Cerebellar cortex (tissue), 1 donor: ENCODE measurements around the gene EGLN1.
A peak's percentile ranks its signal among the peaks of the same experiment; 100 is the strongest.

Experiments
- DNase-seq: peaks from one replicate; pipeline ENCODE4 v3.0.0-alpha.2; 2015; ENCODE audit warnings: low spot score

EGLN1 gene

GRCh38 chr1:231421546-231421970 is 529 bp downstream of the EGLN1 start:
- peak; percentile 22 for DNase-seq

DNA sequence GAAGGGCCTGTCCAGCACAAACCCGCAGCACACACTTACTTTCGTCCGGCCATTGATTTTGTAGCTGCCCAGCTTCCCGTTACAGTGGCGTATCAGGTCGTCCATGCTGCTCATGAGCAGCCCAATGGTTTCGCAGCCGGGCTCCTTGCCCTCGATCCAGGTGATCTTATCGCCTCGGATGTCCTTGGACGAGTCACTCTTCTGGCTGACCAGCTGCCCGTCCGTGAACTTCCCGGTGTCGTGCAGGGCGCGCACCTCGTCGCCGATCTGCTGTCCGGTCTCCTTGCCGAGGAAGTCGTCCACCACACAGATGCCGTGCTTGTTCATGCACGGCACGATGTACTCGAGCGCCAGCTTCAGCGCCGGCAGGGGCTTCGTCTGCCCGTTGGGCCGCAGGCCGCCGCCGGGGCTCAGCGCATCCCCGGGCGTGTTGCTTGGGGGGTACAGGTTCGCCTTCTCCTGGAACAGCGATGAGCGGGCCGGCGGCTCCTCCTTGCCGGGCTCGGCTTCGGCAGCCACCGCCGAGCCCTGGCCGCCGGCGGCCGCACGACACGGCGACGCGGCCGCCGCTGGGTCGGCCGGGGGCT is 1.0 kb downstream of the EGLN1 start:
- DNase-seq, result peak; percentile 35

- peak; percentile 19 for DNase-seq
These were observed 1.7 kb downstream of the EGLN1 start for GRCh38 chr1:231420299-231420958.

DNA sequence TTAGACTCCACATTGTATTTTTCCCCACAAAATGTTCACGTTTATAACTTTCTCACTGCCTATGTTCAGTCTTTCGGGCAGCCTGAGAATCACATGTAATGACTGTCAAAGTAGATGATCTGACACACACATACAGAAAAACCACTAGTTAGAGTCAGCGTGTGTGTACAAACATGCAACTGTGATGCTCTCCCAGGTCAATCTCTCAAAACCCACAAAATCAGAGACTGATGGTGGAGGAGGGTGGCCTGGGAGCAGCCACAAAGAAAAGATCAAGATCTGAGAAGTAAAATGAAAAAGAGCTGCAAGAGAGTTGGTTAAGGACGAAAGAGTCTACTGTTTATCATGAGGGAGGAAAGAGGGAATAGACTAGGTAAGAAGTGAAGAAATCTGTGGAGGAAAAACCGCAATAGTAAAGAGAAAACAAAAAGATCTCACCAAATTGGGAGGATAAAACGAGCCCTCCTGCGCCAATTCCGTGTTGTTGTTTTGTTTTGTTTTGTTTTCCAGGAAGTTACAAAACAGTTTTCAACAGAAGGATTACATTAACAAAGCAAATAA is 2.3 kb downstream of the EGLN1 start:
- no peak for DNase-seq

DNA sequence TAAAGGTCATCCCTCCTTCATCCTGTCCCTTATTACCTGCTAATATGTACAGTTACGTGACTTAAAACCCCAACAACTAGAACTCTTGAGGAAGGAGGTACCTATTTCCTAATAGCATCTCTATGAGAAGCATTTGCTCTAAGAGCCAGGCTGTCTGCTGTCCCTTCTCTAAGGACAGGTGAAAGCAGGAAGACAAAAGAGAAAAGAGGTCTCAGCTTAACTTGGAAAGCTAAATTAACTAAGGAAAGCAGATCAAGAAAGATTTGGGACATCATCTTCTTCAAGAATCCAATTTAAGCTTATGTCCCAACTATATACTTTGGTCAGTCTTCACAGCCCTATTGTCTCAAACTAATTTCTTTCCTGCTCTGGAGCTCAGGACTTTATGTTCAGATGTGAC is 2.9 kb downstream of the EGLN1 start:
- no peak for DNase-seq

- no peak for DNase-seq
These were observed 3.4 kb downstream of the EGLN1 start for GRCh38 chr1:231418741-231419107.

DNA sequence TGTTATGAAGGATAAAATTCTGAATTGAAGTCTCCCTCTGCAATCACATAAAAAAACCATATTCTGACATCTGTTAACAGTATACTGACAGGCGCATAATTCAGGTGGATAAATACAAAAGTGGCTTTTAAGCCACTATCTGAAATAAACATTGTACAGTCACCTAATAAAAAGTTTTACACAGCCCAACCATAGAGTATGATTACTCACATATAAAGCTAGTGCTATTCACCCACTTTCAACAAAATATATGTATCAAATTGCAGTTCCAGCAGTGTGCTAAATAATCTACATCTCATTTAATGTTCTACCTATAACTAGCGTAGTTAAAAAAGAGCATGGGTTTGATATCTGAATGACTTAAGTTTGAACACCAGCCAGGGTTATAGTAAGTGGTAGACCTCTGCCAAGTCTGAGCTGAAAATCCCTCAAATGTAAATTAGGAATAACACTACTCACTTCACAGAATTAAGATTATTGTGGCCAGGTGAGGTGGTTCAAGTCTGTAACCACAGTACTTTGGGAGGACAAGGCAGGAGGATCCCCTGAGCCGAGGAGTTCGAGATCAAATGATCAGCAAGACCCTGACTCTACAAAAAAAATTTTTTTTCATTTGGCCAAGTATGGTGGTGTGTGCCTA is 3.9 kb downstream of the EGLN1 start:
- DNase-seq, result no peak

- DNase-seq, result no peak
These were observed 4.6 kb downstream of the EGLN1 start for GRCh38 chr1:231417513-231417912.

DNA sequence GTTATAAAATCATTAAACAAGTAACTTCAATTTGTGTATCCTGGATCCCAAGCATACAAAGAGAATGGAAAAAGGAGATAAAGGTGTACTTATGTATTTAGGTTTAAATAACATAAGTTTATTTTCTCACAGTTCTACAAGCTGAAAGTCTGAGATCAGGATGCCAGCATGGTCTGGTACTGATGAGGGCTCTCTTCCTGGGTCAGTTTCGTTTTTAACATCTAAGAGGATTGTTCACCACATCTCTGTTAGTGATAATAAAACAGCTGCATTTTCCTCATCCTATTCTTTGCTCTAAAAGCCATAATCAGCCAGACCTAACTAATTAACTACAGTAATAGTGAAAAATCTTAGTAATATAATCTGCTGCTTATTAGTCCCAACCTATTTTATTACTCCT is 5.2 kb downstream of the EGLN1 start:
- DNase-seq, result no peak

DNA sequence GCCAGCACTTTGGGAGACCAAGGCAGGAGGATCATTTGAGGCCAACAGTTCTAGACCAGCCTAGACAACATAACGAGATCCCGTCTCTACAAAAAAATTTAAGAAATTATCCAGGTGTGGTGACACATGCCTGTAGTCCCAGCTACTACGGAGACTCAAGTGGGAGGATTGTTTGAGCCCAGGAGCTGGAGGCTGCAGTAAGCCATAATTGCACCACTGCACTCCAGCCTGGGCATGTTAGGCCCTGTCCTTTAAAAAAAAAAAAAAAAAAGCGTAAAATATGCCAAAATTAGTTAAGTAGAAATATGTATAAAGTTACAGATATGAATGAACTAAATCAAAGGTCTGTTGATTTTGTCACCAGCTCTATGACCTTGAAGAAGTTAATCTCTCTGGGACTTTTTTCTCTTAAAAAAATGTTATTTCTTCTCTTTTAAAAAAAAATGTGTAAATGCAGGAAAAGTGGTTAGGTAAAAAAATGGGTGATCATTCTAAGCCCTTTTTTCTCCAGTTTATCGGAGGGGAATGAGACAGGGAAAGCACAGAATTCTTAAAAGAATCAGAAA is 7.0 kb downstream of the EGLN1 start:
- DNase-seq, result no peak

GRCh38 chr1:231414260-231415016 is 7.6 kb downstream of the EGLN1 start:
- no peak for DNase-seq

GRCh38 chr1:231413749-231414082 is 8.4 kb downstream of the EGLN1 start:
- DNase-seq, result no peak

GRCh38 chr1:231411036-231411531 is 11.0 kb downstream of the EGLN1 start:
- no peak for DNase-seq

- DNase-seq, result no peak
These were observed 12.0 kb downstream of the EGLN1 start for GRCh38 chr1:231410036-231410612.

DNA sequence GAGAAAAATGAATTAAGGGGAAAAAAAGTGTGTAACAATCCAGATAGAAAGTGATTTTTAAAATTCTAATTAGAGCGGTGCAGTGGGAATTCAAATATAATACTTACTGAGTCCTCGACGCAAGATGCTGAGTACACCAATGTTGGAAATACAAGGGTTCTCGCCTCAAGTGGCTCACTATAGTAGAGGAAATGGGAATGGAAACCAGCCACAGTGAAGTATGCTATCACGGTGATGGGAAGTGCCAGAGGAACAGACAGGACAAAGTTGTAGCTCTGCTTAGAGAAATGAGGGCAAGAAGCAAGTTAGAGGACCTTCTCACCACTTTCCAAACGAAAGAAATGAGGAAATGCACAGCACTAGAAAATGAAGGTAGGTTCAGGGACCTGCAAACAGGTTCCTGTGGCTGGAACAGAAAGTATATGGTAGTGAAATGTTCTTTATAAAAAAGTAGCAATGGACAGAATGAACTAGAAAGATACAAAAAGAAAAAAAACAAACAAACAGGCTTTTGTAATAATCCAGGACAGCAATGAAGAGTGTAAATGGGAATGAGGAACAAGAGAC is 13.5 kb downstream of the EGLN1 start:
- no peak for DNase-seq

DNA sequence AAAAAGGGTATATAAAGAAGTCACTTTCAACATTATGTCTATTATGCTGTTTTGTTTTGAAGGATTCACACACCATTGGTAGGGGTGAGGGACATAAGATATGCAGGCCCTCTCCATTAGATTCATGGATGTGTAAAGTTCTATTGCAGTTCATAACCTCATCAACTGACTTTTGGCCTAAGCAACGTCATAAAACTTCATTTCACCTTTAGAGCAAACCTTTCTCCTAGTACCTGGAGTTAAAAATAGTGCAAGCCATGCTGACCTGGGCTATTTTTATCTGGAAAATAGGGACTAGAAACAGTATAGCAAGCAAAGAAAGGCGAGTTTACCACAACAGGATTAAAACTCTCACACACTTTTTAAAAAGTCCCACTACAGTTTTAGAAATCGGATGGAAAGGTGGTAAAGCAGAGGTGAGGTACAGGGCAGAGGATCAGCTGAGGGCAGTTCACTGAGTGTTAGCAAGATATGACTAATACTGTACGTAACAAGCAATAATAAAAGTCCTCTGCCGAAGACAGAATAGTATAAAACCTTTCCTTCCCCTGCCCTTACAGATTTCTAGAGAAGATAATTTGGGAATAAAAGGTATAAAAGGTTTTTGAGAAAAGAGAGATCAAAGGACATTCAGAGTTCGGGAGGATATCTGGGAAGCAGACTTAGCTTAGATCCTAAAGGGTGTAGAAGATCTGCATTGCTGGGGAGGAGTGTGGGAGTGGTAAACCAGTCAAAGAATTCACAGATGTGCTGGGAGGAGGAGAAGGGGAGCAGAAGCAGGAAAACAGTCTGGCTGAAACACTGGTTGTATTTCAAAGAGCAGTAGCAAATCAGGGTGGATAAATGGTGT is 14.3 kb downstream of the EGLN1 start:
- DNase-seq, result no peak

DNA sequence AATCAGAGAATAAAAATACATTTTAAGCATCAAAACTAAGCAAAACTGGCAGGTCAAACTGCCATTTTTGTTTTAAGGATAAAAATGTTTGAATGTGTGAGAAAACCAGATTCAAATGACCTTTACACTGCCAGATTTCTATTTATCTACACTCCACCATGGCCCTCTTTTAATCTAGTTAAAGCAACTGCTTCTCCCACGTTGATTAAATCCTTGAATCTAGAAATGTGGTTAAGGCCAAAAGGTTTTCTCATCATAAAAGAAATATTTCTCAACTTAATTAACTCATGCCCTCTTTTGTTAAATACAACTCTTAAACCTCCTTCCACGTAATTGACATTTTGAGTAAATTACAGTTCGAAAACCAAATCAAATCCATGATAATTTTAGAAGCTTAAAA is 15.0 kb downstream of the EGLN1 start:
- no peak for DNase-seq

DNA sequence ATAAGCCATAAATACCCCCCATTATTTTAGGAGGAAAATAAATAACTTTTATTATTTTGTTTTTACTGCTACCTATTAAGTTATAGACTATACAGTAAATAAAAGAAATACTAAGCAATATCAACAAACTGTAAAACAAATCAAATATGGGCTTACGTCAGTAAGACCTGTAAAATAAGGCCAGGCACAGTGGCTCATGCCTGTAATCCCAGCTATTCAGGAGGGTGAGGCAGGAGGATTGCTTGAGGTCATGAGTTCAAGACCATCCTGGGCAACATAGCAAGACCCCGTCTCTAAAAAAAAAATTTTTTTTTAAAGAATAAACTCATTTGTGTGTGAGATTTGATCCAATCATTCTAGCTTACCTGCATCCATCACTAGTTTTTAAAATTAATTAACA is 17.8 kb downstream of the EGLN1 start:
- DNase-seq, result no peak

GRCh38 chr1:231401478-231401877 is 20.6 kb downstream of the EGLN1 start:
- DNase-seq, result no peak

GRCh38 chr1:231397886-231398671 is 24.0 kb downstream of the EGLN1 start:
- DNase-seq, result no peak
